ENCODE results near the gene ZSWIM4.

ZSWIM4 gene

DNA sequence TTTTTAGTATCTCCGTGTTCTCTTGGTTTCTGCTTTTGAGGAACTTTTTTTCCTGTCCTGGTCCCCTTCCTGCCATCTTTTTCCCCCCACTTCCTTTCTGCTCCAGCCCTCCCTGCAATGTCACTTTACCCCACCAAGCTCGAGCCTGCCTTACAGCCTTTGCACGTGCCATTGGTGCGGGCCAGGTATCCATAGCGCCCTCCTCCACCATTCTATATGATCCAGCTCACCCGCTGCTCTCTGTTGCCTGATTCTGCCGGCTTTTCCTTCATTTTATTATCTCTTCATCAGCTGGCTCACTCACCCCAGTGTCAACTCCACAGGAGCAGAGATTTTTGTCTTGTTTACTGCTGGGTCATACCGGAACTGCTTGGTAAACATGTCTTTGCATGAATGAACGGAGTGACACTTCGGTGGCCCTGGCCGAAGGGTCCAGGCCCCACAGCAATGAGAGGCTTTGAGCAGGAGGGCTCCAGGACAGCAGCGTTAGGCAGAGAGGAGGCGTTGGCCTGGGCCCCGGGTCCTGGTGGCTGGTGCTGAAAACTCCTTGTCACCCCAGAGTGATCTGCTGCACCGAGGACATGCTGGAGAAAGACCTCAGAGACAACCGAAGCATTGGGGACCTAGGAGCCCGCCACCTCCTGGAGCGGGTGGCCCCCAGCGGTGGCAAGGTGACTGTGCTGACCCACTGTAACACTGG lies 29.7 kb upstream of the ZSWIM4 start:
- Histone ChIP-seq H3K27me3 (ENCODE audit: low read depth, low read length) (no peaks in the 10 kb centered on the region), H3K79me2 (ENCODE audit: low read length) (peaks cover 20% of the 10 kb centered on the region), H3K36me3 (replicated peaks; ENCODE audit: low read depth, low read length) (peaks cover 22% of the 10 kb centered on the region), H4K20me1 (ENCODE audit: insufficient read depth, low read length) (no peaks in the 10 kb centered on the region; the same call in 1 of the 2 replicates), H3K4me1 (ENCODE audit: low read length) (peaks cover 8% of the 10 kb centered on the region), H3K9me3 (ENCODE audit: insufficient read depth, low read length) (no peaks in the 10 kb centered on the region), H3K4me2 (ENCODE audit: low read length) (peak overlapping the region; percentile 80), H3K9ac (ENCODE audit: low read length) (peak overlapping the region; percentile 59; the same call in 1 of the 2 replicates), H3K27ac (ENCODE audit: low read length) (no peak overlapping the region), H2AFZ (ENCODE audit: low read depth, low read length) (no peak overlapping the region), H3K4me3 (ENCODE audit: low read length) (peak overlapping the region; percentile 88)
- TF ChIP-seq, protein P1, sequence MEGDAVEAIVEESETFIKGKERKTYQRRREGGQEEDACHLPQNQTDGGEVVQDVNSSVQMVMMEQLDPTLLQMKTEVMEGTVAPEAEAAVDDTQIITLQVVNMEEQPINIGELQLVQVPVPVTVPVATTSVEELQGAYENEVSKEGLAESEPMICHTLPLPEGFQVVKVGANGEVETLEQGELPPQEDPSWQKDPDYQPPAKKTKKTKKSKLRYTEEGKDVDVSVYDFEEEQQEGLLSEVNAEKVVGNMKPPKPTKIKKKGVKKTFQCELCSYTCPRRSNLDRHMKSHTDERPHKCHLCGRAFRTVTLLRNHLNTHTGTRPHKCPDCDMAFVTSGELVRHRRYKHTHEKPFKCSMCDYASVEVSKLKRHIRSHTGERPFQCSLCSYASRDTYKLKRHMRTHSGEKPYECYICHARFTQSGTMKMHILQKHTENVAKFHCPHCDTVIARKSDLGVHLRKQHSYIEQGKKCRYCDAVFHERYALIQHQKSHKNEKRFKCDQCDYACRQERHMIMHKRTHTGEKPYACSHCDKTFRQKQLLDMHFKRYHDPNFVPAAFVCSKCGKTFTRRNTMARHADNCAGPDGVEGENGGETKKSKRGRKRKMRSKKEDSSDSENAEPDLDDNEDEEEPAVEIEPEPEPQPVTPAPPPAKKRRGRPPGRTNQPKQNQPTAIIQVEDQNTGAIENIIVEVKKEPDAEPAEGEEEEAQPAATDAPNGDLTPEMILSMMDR (IDR thresholded peaks at IDR 0.05; ENCODE audit: low read depth, low read length): no peak
- TF ChIP-seq EZH2phosphoT487 (IDR thresholded peaks at IDR 0.05; ENCODE audit: low read depth): no peak

DNA sequence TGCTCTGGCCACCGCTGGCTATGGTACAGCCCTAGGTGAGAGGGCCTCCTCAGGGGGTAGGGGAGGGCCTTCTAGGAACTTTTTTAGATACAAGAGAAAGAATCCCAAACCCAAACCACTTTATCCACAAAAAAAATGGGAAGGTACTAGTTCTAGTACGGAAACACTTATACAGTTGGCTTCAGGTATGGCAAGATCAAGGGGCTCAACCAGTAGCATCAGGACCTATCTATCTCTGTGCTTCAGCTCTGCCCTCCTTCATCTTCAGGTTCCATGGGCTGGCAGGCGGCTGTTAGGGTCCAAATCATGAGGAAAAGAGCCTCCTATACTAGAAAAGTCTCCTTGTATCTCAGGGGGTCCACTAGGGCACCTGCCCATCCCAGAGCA lies 29.2 kb upstream of the ZSWIM4 start:
- no peak overlapping the region for H3K4me2 ChIP-seq (ENCODE audit: low read length)
- H3K27ac ChIP-seq (ENCODE audit: low read length): no peak overlapping the region
- peaks cover 8% of the 10 kb centered on the region for H3K4me1 ChIP-seq (ENCODE audit: low read length)
- no peaks in the 10 kb centered on the region for H3K9me3 ChIP-seq (ENCODE audit: insufficient read depth, low read length)
- H3K27me3 ChIP-seq (ENCODE audit: low read depth, low read length): no peaks in the 10 kb centered on the region
- no peak overlapping the region for H2AFZ ChIP-seq (ENCODE audit: low read depth, low read length)
- TF ChIP-seq, protein P1 (IDR thresholded peaks at IDR 0.05; ENCODE audit: low read depth, low read length): no peak
- no peak for TF ChIP-seq EZH2phosphoT487 (IDR thresholded peaks at IDR 0.05; ENCODE audit: low read depth)
- H3K79me2 ChIP-seq (ENCODE audit: low read length): peaks cover 20% of the 10 kb centered on the region
- H4K20me1 ChIP-seq (ENCODE audit: insufficient read depth, low read length): no peaks in the 10 kb centered on the region; the same call in 1 of the 2 replicates
- no peak overlapping the region for H3K9ac ChIP-seq (ENCODE audit: low read length)
- H3K36me3 ChIP-seq (replicated peaks; ENCODE audit: low read depth, low read length): peaks cover 22% of the 10 kb centered on the region
- H3K4me3 ChIP-seq (ENCODE audit: low read length): no peak overlapping the region

DNA sequence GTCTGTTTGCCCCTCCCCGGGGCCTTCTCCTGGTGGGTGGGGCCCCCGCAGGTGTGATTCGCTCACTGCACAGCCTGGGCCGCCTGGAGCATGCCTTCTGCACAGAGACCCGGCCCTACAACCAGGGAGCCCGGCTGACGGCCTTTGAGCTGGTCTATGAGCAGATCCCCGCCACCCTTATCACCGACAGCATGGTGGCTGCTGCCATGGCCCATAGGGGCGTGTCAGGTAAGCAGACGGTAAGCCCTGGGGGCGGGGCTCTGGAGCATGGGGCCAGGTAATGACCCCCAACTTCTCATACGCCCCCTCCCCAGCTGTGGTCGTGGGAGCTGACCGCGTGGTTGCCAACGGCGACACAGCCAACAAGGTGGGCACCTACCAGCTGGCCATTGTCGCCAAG lies 26.7 kb upstream of the ZSWIM4 start:
- Histone ChIP-seq H3K4me2 (ENCODE audit: low read length) (no peak overlapping the region), H3K79me2 (ENCODE audit: low read length) (peaks cover 17% of the 10 kb centered on the region), H3K4me3 (ENCODE audit: low read length) (no peak overlapping the region), H3K9ac (ENCODE audit: low read length) (no peak overlapping the region), H3K27me3 (ENCODE audit: low read depth, low read length) (no peaks in the 10 kb centered on the region), H3K27ac (ENCODE audit: low read length) (no peak overlapping the region), H3K36me3 (replicated peaks; ENCODE audit: low read depth, low read length) (peaks cover 20% of the 10 kb centered on the region), H3K4me1 (ENCODE audit: low read length) (peaks cover 8% of the 10 kb centered on the region), H4K20me1 (ENCODE audit: insufficient read depth, low read length) (no peaks in the 10 kb centered on the region; the same call in 1 of the 2 replicates), H3K9me3 (ENCODE audit: insufficient read depth, low read length) (no peaks in the 10 kb centered on the region), H2AFZ (ENCODE audit: low read depth, low read length) (no peak overlapping the region)
- no peak for TF ChIP-seq EZH2phosphoT487 (IDR thresholded peaks at IDR 0.05; ENCODE audit: low read depth)
- TF ChIP-seq, protein P1 (IDR thresholded peaks at IDR 0.05; ENCODE audit: low read depth, low read length): no peak

DNA sequence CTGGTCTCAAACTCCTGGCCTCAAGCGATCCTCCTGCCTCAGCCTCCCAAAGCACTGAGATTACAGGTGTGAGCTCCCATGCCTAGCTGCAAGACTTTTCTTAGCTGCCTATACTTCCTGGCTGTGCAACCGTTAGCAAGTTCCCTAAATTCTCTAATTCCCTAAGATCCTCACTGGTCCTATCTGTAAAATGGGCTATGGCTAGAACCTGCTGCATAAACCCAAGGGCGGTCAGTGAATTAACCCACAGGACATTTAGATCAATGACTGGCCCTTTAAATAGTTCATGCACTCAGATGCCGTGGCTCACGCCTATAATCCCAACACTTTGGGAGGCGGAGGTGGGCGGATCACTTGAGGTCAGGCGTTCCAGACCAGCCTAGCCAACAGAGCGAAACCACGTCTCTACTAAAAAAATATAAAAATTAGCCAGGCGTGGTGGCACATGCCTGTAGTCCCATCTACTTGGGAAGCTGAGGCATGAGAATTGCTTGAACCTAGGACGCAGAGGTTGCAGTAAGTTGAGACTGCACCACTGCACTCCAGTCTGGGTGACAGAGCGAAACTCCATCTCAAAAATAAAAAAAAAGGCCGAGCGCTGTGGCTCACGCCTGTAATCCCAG lies 25.1 kb upstream of the ZSWIM4 start:
- Histone ChIP-seq H3K27me3 (ENCODE audit: low read depth, low read length) (no peaks in the 10 kb centered on the region), H2AFZ (ENCODE audit: low read depth, low read length) (no peak overlapping the region), H3K9ac (ENCODE audit: low read length) (no peak overlapping the region), H3K4me1 (ENCODE audit: low read length) (peaks cover 10% of the 10 kb centered on the region), H3K27ac (ENCODE audit: low read length) (no peak overlapping the region), H4K20me1 (ENCODE audit: insufficient read depth, low read length) (no peaks in the 10 kb centered on the region; the same call in 1 of the 2 replicates), H3K9me3 (ENCODE audit: insufficient read depth, low read length) (no peaks in the 10 kb centered on the region), H3K4me2 (ENCODE audit: low read length) (no peak overlapping the region), H3K79me2 (ENCODE audit: low read length) (peaks cover 16% of the 10 kb centered on the region), H3K4me3 (ENCODE audit: low read length) (no peak overlapping the region), H3K36me3 (replicated peaks; ENCODE audit: low read depth, low read length) (peaks cover 20% of the 10 kb centered on the region)
- no peak for TF ChIP-seq EZH2phosphoT487 (IDR thresholded peaks at IDR 0.05; ENCODE audit: low read depth)
- TF ChIP-seq, protein P1 (IDR thresholded peaks at IDR 0.05; ENCODE audit: low read depth, low read length): no peak
